ENCODE measurements around the gene STYXL1. TPM values are rescaled to one million over a fixed set of nuclear protein-coding genes. Genes with fewer than 3 reads are reported as not detected.

Gene STYXL1
- total RNA-seq, 2 donors from 2014 or later, result 29.8 to 94.5 TPM

GRCh38 chr7:76050545-76050944 is 2.7 kb upstream of the STYXL1 start:
- 89% methylated on average over 5 of the region's 5 CpGs for WGBS
- Histone ChIP-seq H3K9me3 (no peaks in the 10 kb centered on the region), H3K36me3 (no peaks in the 10 kb centered on the region), H3K27ac (no peak overlapping the region), H3K27me3 (replicated peaks; ENCODE audit: insufficient read depth) (no peaks in the 10 kb centered on the region), H3K4me1 (replicated peaks) (peaks cover 8% of the 10 kb centered on the region), H3K4me3 (no peak overlapping the region)
- TF ChIP-seq CTCF (IDR thresholded peaks at IDR 0.05) (no peak), POLR2A (IDR thresholded peaks at IDR 0.05) (no peak), POLR2AphosphoS5 (IDR thresholded peaks at IDR 0.05) (no peak)
- intact Hi-C loops (cut with DNase I), result no loop called here
- no peak for DNase-seq (ENCODE audit: low spot score)

- Histone ChIP-seq H3K27ac (no peak overlapping the region), H3K36me3 (no peaks in the 10 kb centered on the region), H3K4me1 (replicated peaks) (peaks cover 8% of the 10 kb centered on the region), H3K9me3 (no peaks in the 10 kb centered on the region), H3K27me3 (replicated peaks; ENCODE audit: insufficient read depth) (no peaks in the 10 kb centered on the region), H3K4me3 (peak overlapping the region in 1 of 2 donors; percentile 90)
- intact Hi-C loops (cut with DNase I), result no loop called here
- TF ChIP-seq CTCF (IDR thresholded peaks at IDR 0.05) (no peak), POLR2AphosphoS5 (IDR thresholded peaks at IDR 0.05) (no peak), POLR2A (IDR thresholded peaks at IDR 0.05) (no peak)
- no peak for DNase-seq (ENCODE audit: low spot score)
- 90% methylated on average over 6 of the region's 6 CpGs for WGBS
Measured at GRCh38 chr7:76049295-76049694, 1.5 kb upstream of the STYXL1 start.

DNA sequence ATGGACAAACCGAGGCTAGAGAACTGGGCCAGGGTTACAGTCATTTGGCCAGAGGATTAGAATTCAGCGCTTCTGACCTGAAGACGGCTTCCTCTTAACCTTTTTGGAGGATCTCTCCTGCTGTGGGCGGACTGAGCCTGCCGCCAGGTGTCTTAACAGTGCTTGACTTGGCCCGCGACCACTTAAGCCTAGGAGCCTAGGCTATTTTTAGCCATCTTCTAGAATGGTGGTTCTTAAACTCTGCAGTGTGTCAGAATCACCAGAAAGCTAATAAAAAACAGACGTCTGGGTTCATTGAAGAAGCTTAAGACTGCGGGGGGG is 828 bp upstream of the STYXL1 start:
- intact Hi-C loops (cut with DNase I), result no loop called here
- no peaks in the 10 kb centered on the region for H3K27me3 ChIP-seq (replicated peaks; ENCODE audit: insufficient read depth)
- peak overlapping the region; percentile 72 to 84 for H3K27ac ChIP-seq
- 2% methylated on average over 9 of the region's 9 CpGs for WGBS
- DNase-seq (ENCODE audit: low spot score), result no peak
- H3K36me3 ChIP-seq, result no peaks in the 10 kb centered on the region
- H3K4me3 ChIP-seq, result peak overlapping the region; percentile 90 to 98
- H3K4me1 ChIP-seq (replicated peaks), result peaks cover 8% of the 10 kb centered on the region
- H3K9me3 ChIP-seq, result no peaks in the 10 kb centered on the region
- peak in 1 of 4 experiments; percentile 25 for TF ChIP-seq CTCF (IDR thresholded peaks at IDR 0.05)
- no peak for TF ChIP-seq POLR2A (IDR thresholded peaks at IDR 0.05)

GRCh38 chr7:76047305-76047810 is 442 bp downstream of the STYXL1 start:
- WGBS, result under 1% methylated on average over 21 of the region's 21 CpGs
- Histone ChIP-seq H3K27me3 (replicated peaks; ENCODE audit: insufficient read depth) (no peaks in the 10 kb centered on the region), H3K9me3 (no peaks in the 10 kb centered on the region)

More at GRCh38 chr7:76047305-76047810, 442 bp downstream of the STYXL1 start:
- H3K4me1 ChIP-seq (replicated peaks), result peaks cover 8% of the 10 kb centered on the region
- H3K4me3 ChIP-seq, result peak overlapping the region; percentile 90 to 98
- intact Hi-C loops (cut with DNase I), result no loop called here
- TF ChIP-seq CTCF (IDR thresholded peaks at IDR 0.05) (no peak), POLR2AphosphoS5 (IDR thresholded peaks at IDR 0.05) (no peak), POLR2A (IDR thresholded peaks at IDR 0.05) (no peak)
- no peak for DNase-seq (ENCODE audit: low spot score)
- no peaks in the 10 kb centered on the region for H3K36me3 ChIP-seq
- H3K27ac ChIP-seq, result peak overlapping the region; percentile 72 to 84

Measured in prostate gland (tissue), 2 donors.